Common myeloid progenitor, CD34-positive (primary cell): Measurements from ENCODE around the gene BLM.
"Not testable (repeated sequence)": the region's sequence is repeated elsewhere in the genome, so short reads cannot be mapped to it uniquely, and the experiment has no call there.

Experiments used
- CTCF ChIA-PET: fragments of 350-600 bp; sonication (Branson Sonifier 250); formaldehyde crosslinking; loops from one replicate; lab custom pipeline; 2021; ENCODE audit warnings: antibody characterized with exemption; lab: Charles Lee
- POLR2A ChIA-PET: fragments of 350-600 bp; sonication (Branson Sonifier 250); formaldehyde crosslinking; loops from one replicate; lab custom pipeline; 2021; ENCODE audit warnings: antibody characterized with exemption; lab: Charles Lee
- DNase-seq, 3 donors: peaks; one replicate each; pipeline versions ENCODE4 v3.0.0 to v3.0.0-alpha.2; 2013
- H3K27ac ChIP-seq, 2 experiments: 1 replicate in 1 of 2; 2 replicates in 1 of 2; pipeline ENCODE4 v1.7.0; 2013; ENCODE audit warnings: inconsistent platforms in 2 of 2, low read length in 2 of 2, mild to moderate bottlenecking in 2 of 2, low read depth in 1 of 2, moderate library complexity in 1 of 2; ENCODE audit not compliant: severe bottlenecking in 2 of 2, insufficient read depth in 1 of 2, poor library complexity in 1 of 2
- H3K27me3 ChIP-seq, 5 experiments: replicated peaks in 2 of 5; 1 replicate in 3 of 5; 2 replicates in 2 of 5; pipeline versions ENCODE4 v1.6.1 to v1.7.0; 2013; ENCODE audit warnings: low read length in 4 of 5, mild to moderate bottlenecking in 2 of 5, moderate library complexity in 2 of 5, inconsistent platforms in 1 of 5; ENCODE audit not compliant: insufficient read depth in 5 of 5, control insufficient read depth in 4 of 5
- H3K36me3 ChIP-seq, 4 experiments: 1 replicate in 2 of 4; 2 replicates in 2 of 4; pipeline versions ENCODE4 v1.6.1 to v1.7.0; 2013; ENCODE audit warnings: low read length in 3 of 4, control low read depth in 1 of 4, mild to moderate bottlenecking in 1 of 4; ENCODE audit not compliant: control insufficient read depth in 4 of 4, insufficient read depth in 4 of 4
- H3K4me1 ChIP-seq, 4 experiments: 1 replicate in 3 of 4; 2 replicates in 1 of 4; pipeline versions ENCODE4 v1.6.1 to v1.7.1; 2013; ENCODE audit warnings: low read length in 3 of 4, mild to moderate bottlenecking in 3 of 4, control low read depth in 1 of 4, inconsistent platforms in 1 of 4, moderate library complexity in 1 of 4; ENCODE audit not compliant: control insufficient read depth in 4 of 4, insufficient read depth in 4 of 4; ENCODE audit errors: control extremely low read depth in 1 of 4
- H3K4me3 ChIP-seq, 7 experiments: 1 replicate in 4 of 7; 2 replicates in 3 of 7; pipeline versions ENCODE4 v1.5.1 to v1.7.0; 2013; ENCODE audit warnings: mild to moderate bottlenecking in 7 of 7, low read length in 6 of 7, moderate library complexity in 6 of 7, inconsistent platforms in 2 of 7, low read depth in 2 of 7, control low read depth in 1 of 7; ENCODE audit not compliant: insufficient read depth in 4 of 7, control insufficient read depth in 1 of 7; ENCODE audit errors: extremely low read depth in 1 of 7
- H3K9me3 ChIP-seq, 5 experiments: 1 replicate in 4 of 5; 2 replicates in 1 of 5; pipeline versions ENCODE4 v1.6.1 to v1.7.1; 2013; ENCODE audit warnings: low read length in 4 of 5, mild to moderate bottlenecking in 2 of 5, inconsistent platforms in 1 of 5, low read depth in 1 of 5, moderate library complexity in 1 of 5; ENCODE audit not compliant: control insufficient read depth in 4 of 5, insufficient read depth in 2 of 5; ENCODE audit errors: control extremely low read depth in 1 of 5
- WGBS: methylation state at CpG from one replicate; pipeline ENCODE4 v1.1.5; 2013; ENCODE audit not compliant: insufficient coverage; 5-methylcytosine and 5-hydroxymethylcytosine counted together

BLM gene

DNA sequence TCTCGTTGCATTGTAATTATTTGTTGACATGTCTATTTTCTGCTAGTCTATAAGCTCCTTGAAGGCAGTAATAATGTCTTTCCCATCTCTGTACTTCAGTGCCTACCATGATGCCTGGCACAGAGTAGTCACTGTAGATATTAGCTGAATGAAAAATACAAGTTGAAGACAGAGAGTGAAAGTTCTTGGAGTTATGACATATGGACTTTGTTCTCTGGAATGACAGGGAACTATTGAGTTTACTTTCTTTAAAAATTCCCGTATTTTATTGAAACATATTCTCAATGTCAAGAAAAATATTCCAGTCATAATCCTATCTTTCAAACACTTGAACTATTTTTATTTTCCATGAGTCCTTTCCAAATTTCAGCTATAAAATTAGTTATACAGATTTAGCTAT lies 3.0 kb downstream of the BLM start:
- Histone ChIP-seq H3K36me3 (peaks cover 0 to 18% (median 5%) of the 10 kb centered on the region in 4 experiments), H3K4me3 (no peak overlapping the region), H3K27ac (no peak overlapping the region), H3K9me3 (no peaks in the 10 kb centered on the region), H3K27me3 (no peaks in the 10 kb centered on the region), H3K4me1 (peaks cover 12 to 19% (median 14%) of the 10 kb centered on the region in 4 experiments)
- ChIA-PET CTCF (interaction anchor here (0.6 to 1.3 kb wide), 3 partner anchors 10 to 165 kb away, joined by 3 to 4 read pairs (median 3); no protein-coding TSS in a partner anchor), POLR2A (no interaction called here)
- no CpG with 5 or more reads among the region's 2 CpGs for WGBS
- DNase-seq: no peak

DNA sequence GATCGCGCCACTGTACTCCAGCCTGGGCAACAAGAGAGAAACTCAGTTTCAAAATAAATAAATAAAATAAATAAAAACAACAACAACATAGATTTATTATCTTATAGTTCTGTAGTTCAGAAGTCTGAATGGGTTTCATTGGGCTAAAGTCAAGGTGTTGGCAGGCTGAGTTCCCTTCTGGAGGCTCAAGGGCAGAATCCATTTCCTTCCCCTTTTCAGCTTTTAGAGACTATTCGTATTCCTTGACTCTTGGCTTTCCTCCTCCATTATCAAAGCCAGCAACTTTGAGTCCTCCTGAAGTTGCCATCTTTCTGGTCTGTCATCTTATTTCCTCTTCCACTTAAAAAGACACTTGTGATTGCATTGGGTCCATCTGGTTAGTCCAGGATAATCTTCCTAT lies 12.1 kb downstream of the BLM start:
- H3K4me3 ChIP-seq: peak overlapping the region in 1 of 7 experiments; percentile 11
- WGBS: 10% methylated on average over 1 of the region's 3 CpGs
- H3K36me3 ChIP-seq: peaks cover 2 to 36% (median 12%) of the 10 kb centered on the region in 4 experiments
- no peak overlapping the region for H3K27ac ChIP-seq
- H3K27me3 ChIP-seq: no peaks in the 10 kb centered on the region
- CTCF ChIA-PET: interaction anchor here (1.4 to 2.0 kb wide), 4 partner anchors 9 to 89 kb away, joined by 3 to 5 read pairs (median 4); no protein-coding TSS in a partner anchor
- H3K9me3 ChIP-seq: peaks cover 0 to 7% (median 3%) of the 10 kb centered on the region in 5 experiments
- POLR2A ChIA-PET: no interaction called here
- peaks cover 0 to 18% (median 6%) of the 10 kb centered on the region in 4 experiments for H3K4me1 ChIP-seq
- peak in 2 of 3 donors; percentile 69 to 78 for DNase-seq

DNA sequence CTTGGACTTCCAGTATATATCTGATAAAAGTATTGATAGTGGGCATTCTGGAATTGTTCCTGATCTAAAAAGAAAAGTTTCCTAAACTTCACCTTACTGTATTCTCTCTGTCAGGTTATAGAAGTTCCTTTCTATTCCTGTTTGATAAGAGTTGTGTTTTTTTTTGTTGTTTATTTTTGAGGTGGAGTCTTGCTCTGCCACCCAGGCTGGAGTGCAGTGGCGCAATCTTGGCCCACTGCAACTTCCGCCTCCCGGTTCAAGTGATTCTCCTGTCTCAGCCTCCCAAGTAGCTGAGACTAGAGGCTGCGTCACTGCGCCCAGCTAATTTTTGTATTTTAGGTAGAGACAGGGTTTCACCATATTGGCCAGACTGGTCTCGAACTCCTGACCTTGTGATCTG lies 13.1 kb downstream of the BLM start:
- peaks cover 0 to 15% (median 6%) of the 10 kb centered on the region in 4 experiments for H3K4me1 ChIP-seq
- WGBS: 89% methylated on average over 6 of the region's 6 CpGs
- DNase-seq: no peak
- no peak overlapping the region for H3K27ac ChIP-seq
- H3K27me3 ChIP-seq: no peaks in the 10 kb centered on the region
- peaks cover 2 to 37% (median 8%) of the 10 kb centered on the region in 4 experiments for H3K36me3 ChIP-seq
- no peak overlapping the region for H3K4me3 ChIP-seq
- H3K9me3 ChIP-seq: peaks cover 0 to 7% (median 3%) of the 10 kb centered on the region in 5 experiments
- CTCF ChIA-PET: interaction anchor here (1.5 kb wide), 1 partner anchor 10 kb away, joined by 4 read pairs; no protein-coding TSS in a partner anchor
- POLR2A ChIA-PET: interaction anchor here (0.6 kb wide), 1 partner anchor 13 kb away, joined by 3 read pairs; no protein-coding TSS in a partner anchor

DNA sequence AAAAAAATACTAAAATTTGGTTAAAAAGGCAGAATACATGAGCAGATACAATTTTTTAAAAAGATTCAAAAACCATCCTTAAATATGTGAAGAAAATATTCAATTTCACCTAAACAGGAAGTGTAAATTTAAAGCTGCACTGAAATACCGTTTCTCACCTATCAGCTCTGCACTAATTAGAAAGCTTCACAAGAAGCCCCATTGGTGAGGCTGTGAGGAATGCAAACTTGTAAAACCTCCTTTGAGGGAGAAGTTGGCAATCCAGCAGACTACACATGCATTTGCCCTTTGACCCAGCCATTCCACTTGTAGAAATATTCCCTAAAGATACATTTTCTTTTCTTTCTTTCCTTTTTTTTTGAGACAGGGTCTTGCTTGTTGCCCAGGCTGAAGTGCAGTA lies 18.8 kb downstream of the BLM start:
- no peak overlapping the region for H3K27ac ChIP-seq
- ChIA-PET POLR2A (no interaction called here), CTCF (interaction anchor here (0.9 to 1.6 kb wide), 3 partner anchors 10 to 88 kb away, joined by 3 to 4 read pairs (median 3); no protein-coding TSS in a partner anchor)
- H3K4me1 ChIP-seq: peaks cover 0 to 15% (median 4%) of the 10 kb centered on the region in 4 experiments
- no peak overlapping the region for H3K4me3 ChIP-seq
- peak in 2 of 3 donors; percentile 37 to 55 for DNase-seq
- H3K27me3 ChIP-seq: no peaks in the 10 kb centered on the region
- 40% methylated on average over 1 of the region's 1 CpG for WGBS
- H3K36me3 ChIP-seq: peaks cover 0 to 18% (median 5%) of the 10 kb centered on the region in 4 experiments
- peaks cover 0 to 7% (median 3%) of the 10 kb centered on the region in 5 experiments for H3K9me3 ChIP-seq

DNA sequence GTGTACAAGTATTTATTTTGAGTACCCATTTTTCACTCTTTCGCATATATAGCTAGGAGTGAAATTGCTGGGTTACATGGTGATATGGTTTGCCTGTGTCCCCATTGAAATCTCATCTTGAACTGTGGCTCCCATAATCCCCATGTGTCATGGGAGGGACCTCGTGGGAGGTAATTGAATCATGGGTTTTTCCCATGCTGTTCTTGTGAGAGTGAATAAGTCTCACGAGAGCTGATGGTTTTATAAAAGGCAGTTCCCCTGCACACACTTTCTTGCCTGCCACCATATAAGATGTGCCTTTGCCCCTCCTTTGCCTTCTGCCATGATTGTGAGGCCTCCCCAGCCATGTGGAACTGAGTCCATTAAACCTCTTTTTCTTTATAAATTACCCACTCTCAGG lies 23.4 kb downstream of the BLM start:
- H3K27me3 ChIP-seq, POLR2A ChIA-PET, DNase-seq, H3K27ac ChIP-seq, H3K36me3 ChIP-seq, H3K9me3 ChIP-seq, H3K4me3 ChIP-seq: not testable (repeated sequence)
- H3K4me1 ChIP-seq: peaks cover 0 to 26% (median 4%) of the 10 kb centered on the region in 4 experiments
- WGBS: 100% methylated on average over 1 of the region's 3 CpGs
- CTCF ChIA-PET: interaction anchor here (1.1 kb wide), 1 partner anchor 25 kb away, joined by 3 read pairs; no protein-coding TSS in a partner anchor

DNA sequence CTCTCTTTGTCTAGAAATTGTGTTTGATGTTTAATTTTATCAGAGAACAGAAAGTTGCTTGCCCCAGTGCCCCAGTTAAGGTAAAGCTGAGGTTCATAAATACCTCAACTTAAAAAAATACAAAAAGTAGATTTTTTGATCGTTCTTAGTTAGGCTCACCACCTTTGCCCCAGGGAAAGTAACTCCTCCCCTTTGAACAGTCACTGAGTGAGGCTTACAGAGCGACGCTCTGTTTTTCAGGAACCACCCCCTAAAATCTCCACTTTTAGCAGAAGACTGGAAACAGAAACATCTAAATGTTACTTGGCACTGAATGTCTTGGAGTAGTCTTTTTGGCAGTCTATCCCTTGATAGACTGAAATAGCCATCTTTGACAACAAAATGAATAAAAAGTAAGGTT lies 24.9 kb downstream of the BLM start:
- Histone ChIP-seq H3K27ac (no peak overlapping the region), H3K36me3 (peaks cover 0 to 3% (median 0%) of the 10 kb centered on the region in 4 experiments), H3K4me1 (peaks cover 0 to 21% (median 0%) of the 10 kb centered on the region in 4 experiments), H3K27me3 (no peaks in the 10 kb centered on the region), H3K9me3 (peaks cover 0 to 3% (median 0%) of the 10 kb centered on the region in 5 experiments), H3K4me3 (no peak overlapping the region)
- ChIA-PET POLR2A (no interaction called here), CTCF (no interaction called here)
- peak in 2 of 3 donors; percentile 32 to 45 for DNase-seq
- 78% methylated on average over 3 of the region's 3 CpGs for WGBS

DNA sequence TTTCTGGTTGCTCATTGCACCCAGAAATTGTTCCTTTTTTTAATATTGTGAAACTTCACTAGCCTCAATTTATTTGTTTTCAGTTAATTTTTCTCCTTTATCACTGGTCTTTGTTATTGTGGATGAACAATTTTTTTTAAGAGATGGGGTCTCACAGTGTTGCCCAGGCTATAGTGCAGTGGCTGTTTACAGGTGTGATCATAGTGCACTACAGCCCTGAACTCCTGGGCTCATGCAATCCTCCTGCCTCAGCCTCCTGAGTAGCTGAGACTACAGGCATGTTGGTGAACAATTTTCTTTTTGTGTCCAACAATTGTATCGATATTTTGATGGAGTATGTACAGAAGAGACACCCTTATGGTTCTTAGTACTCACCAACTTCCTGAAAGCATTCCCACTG lies 26.3 kb downstream of the BLM start:
- ChIA-PET CTCF (interaction anchor here (1.4 kb wide), 1 partner anchor 143 kb away, joined by 3 read pairs; no protein-coding TSS in a partner anchor), POLR2A (interaction anchor here (0.7 kb wide), 1 partner anchor 13 kb away, joined by 3 read pairs; no protein-coding TSS in a partner anchor)
- Histone ChIP-seq H3K27me3 (no peaks in the 10 kb centered on the region), H3K4me1 (peaks cover 0 to 17% (median 0%) of the 10 kb centered on the region in 4 experiments), H3K36me3 (peaks cover 0 to 6% (median 0%) of the 10 kb centered on the region in 4 experiments), H3K9me3 (peaks cover 0 to 3% (median 0%) of the 10 kb centered on the region in 5 experiments), H3K4me3 (no peak overlapping the region), H3K27ac (no peak overlapping the region)
- DNase-seq: no peak
- no CpG with 5 or more reads among the region's 1 CpG for WGBS
